ENCODE results near the gene ERC1.

DNA sequence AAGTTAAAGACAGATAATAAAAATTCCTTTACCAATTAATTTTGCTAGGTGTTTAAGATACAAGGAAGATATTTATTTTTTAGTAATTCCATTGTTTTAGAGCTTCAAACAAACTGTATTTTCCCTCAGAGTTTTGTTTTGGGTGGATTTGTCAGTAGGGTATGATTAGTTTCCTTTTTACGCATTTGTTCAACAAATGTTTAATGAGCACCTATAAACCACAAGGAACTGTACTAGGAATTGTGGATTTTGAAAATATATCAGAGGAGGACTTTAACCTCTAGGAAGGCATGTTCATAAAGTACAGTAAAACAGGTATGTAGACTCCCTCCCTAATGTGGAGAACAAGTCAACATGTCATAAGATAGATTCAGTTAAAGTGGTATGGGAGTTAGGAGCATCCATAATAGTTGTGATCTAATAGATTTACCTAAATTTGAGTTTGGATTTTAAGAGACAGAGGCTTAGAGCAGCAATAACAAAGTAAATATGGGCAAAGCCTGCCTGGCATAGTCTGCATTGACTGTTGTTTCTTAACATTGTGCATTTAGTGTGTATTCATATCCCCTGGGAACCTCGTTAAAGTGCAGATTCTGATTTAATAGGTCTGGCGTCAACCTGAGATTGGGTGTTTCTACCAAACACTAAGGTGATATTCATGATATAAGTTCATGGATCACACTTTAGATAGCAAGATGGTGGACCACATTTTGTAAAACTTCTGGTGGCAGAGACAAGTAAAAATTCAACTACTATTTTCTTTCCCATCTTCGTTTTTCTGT, 232.0 kb downstream of the ERC1 start:
- TF ChIP-seq, protein P1, sequence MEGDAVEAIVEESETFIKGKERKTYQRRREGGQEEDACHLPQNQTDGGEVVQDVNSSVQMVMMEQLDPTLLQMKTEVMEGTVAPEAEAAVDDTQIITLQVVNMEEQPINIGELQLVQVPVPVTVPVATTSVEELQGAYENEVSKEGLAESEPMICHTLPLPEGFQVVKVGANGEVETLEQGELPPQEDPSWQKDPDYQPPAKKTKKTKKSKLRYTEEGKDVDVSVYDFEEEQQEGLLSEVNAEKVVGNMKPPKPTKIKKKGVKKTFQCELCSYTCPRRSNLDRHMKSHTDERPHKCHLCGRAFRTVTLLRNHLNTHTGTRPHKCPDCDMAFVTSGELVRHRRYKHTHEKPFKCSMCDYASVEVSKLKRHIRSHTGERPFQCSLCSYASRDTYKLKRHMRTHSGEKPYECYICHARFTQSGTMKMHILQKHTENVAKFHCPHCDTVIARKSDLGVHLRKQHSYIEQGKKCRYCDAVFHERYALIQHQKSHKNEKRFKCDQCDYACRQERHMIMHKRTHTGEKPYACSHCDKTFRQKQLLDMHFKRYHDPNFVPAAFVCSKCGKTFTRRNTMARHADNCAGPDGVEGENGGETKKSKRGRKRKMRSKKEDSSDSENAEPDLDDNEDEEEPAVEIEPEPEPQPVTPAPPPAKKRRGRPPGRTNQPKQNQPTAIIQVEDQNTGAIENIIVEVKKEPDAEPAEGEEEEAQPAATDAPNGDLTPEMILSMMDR (IDR thresholded peaks at IDR 0.05; ENCODE audit: poor library complexity) = no peak
- no peak for TF ChIP-seq EZH2phosphoT487 (IDR thresholded peaks at IDR 0.05; ENCODE audit: low read depth, severe bottlenecking, unreplicated experiment)

Data from hepatocyte (in vitro differentiated cells).